Caco-2 (cell line): ENCODE data around the gene BAHD1. TPM values are rescaled to one million over a fixed set of nuclear protein-coding genes. Genes with fewer than 3 reads are reported as not detected.
"Not testable (repeated sequence)": the region's sequence is repeated elsewhere in the genome, so short reads cannot be mapped to it uniquely, and the experiment has no call there.

Experiments used
- BruUV-seq: library from RNA; stranded (reverse); fragments of 400-500 nt; replicated peaks from 2 replicates; lab custom pipeline; 2021; lab: Mats Ljungman, UMichigan
- CTCF ChIA-PET: fragments of 300-600 bp; sonication (Branson Sonifier 250); formaldehyde crosslinking; loops from one replicate; lab custom pipeline; 2022; ENCODE audit warnings: antibody characterized with exemption; lab: Charles Lee
- POLR2A ChIA-PET: fragments of 300-600 bp; sonication (Branson Sonifier 250); formaldehyde crosslinking; loops from one replicate; lab custom pipeline; 2022; ENCODE audit warnings: antibody characterized with exemption; lab: Charles Lee
- DNase-seq, 2 experiments: peaks; one replicate each; pipeline versions ENCODE4 v3.0.0 to v3.0.0-alpha.2; 2020 to 2022
- H3K27me3 ChIP-seq: replicated peaks from 2 replicates; pipeline ENCODE4 v1.6.0; 2011; ENCODE audit warnings: low read length; ENCODE audit not compliant: control insufficient read depth, insufficient read depth
- H3K36me3 ChIP-seq: 2 replicates; pipeline ENCODE4 v1.5.1; 2011; ENCODE audit warnings: low read length; ENCODE audit not compliant: control insufficient read depth, insufficient read depth
- H3K4me1 ChIP-seq: fragments of 250-450 bp; sonication (Bioruptor Pico); 2 replicates; pipeline ENCODE4 v1.5.1; 2020; ENCODE audit warnings: mild to moderate bottlenecking
- H3K4me3 ChIP-seq: 2 replicates; pipeline ENCODE4 v1.5.1; 2011; ENCODE audit warnings: low read depth, mild to moderate bottlenecking, control low read depth, low read length
- H3K9me3 ChIP-seq: fragments of 250-450 bp; sonication (Bioruptor Pico); 2 replicates; pipeline ENCODE4 v1.5.1; 2020; ENCODE audit warnings: mild to moderate bottlenecking, moderate library complexity
- H3K27ac Mint-ChIP-seq: one replicate; pipeline ENCODE4 v1.8.0; 2022; ENCODE audit warnings: mixed read lengths; ENCODE audit not compliant: unreplicated experiment
- H3K27me3 Mint-ChIP-seq: one replicate; pipeline ENCODE4 v1.8.0; 2022; ENCODE audit warnings: mixed read lengths; ENCODE audit not compliant: insufficient read depth, unreplicated experiment
- H3K36me3 Mint-ChIP-seq: one replicate; pipeline ENCODE4 v1.8.0; 2022; ENCODE audit warnings: mild to moderate bottlenecking, mixed read lengths; ENCODE audit not compliant: insufficient read depth, unreplicated experiment
- H3K4me1 Mint-ChIP-seq: one replicate; pipeline ENCODE4 v1.8.0; 2022; ENCODE audit warnings: low read depth, mixed read lengths; ENCODE audit not compliant: unreplicated experiment
- H3K4me3 Mint-ChIP-seq: one replicate; pipeline ENCODE4 v1.8.0; 2022; ENCODE audit warnings: mild to moderate bottlenecking, moderate library complexity, mixed read lengths; ENCODE audit not compliant: unreplicated experiment
- H3K9me3 Mint-ChIP-seq: one replicate; pipeline ENCODE4 v1.8.0; 2022; ENCODE audit warnings: mixed read lengths; ENCODE audit not compliant: unreplicated experiment
- intact Hi-C: fragments of 100-400 bp; cut with micrococcal nuclease; formaldehyde crosslinking; loops from one replicate; pipeline ENCODE4 v1.10.0; 2022; ENCODE audit not compliant: unreplicated experiment
- total RNA-seq: library from RNA; stranded (reverse); gene quantifications from 2 replicates; pipeline ENCODE4 v1.2.3, GENCODE V29; 2022
- TF ChIP-seq, protein P1 (sequence below), 2 experiments: fragments of 200-600 bp in 1 of 2; IDR thresholded peaks; 1 replicate in 1 of 2; 2 replicates in 1 of 2; pipeline versions ENCODE4 v1.5.1 to v1.8.0; 2011 to 2022; ENCODE audit warnings: antibody characterized with exemption in 1 of 2, control low read depth in 1 of 2, inconsistent platforms in 1 of 2, low read depth in 1 of 2, low read length in 1 of 2, mild to moderate bottlenecking in 1 of 2, moderate library complexity in 1 of 2; ENCODE audit not compliant: insufficient read depth in 1 of 2, severe bottlenecking in 1 of 2, unreplicated experiment in 1 of 2

BAHD1 gene
- total RNA-seq, 1 experiment from 2014 or later, result 28.1 TPM

- peaks cover 28% of the 10 kb centered on the region for H3K4me1 ChIP-seq
- no peaks in the 10 kb centered on the region for H3K36me3 ChIP-seq
- no peaks in the 10 kb centered on the region for H3K27me3 ChIP-seq
- no TSS peak for BruUV-seq
- no peak overlapping the region for H3K4me3 ChIP-seq
- no peaks in the 10 kb centered on the region for H3K9me3 ChIP-seq
- TF ChIP-seq, protein P1, sequence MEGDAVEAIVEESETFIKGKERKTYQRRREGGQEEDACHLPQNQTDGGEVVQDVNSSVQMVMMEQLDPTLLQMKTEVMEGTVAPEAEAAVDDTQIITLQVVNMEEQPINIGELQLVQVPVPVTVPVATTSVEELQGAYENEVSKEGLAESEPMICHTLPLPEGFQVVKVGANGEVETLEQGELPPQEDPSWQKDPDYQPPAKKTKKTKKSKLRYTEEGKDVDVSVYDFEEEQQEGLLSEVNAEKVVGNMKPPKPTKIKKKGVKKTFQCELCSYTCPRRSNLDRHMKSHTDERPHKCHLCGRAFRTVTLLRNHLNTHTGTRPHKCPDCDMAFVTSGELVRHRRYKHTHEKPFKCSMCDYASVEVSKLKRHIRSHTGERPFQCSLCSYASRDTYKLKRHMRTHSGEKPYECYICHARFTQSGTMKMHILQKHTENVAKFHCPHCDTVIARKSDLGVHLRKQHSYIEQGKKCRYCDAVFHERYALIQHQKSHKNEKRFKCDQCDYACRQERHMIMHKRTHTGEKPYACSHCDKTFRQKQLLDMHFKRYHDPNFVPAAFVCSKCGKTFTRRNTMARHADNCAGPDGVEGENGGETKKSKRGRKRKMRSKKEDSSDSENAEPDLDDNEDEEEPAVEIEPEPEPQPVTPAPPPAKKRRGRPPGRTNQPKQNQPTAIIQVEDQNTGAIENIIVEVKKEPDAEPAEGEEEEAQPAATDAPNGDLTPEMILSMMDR (IDR thresholded peaks at IDR 0.05; ENCODE audit: insufficient read depth in 1 of 2, low read depth in 1 of 2, low read length in 1 of 2, severe bottlenecking in 1 of 2, unreplicated experiment in 1 of 2), result no peak
- H3K9me3 Mint-ChIP-seq, result no peaks in the 10 kb centered on the region
- DNase-seq, result no peak
- no peaks in the 10 kb centered on the region for H3K27me3 Mint-ChIP-seq
- intact Hi-C loops, result no loop called here
- H3K27ac Mint-ChIP-seq, result no peak overlapping the region
- ChIA-PET CTCF (interaction anchor here (1.1 kb wide), 1 partner anchor 8 kb away, joined by 3 read pairs; no protein-coding TSS in a partner anchor), POLR2A (no interaction called here)
- no peak overlapping the region for H3K4me3 Mint-ChIP-seq
- no peaks in the 10 kb centered on the region for H3K36me3 Mint-ChIP-seq
- peaks cover 20% of the 10 kb centered on the region for H3K4me1 Mint-ChIP-seq
Measured at GRCh38 chr15:40450047-40450446, 9.3 kb downstream of the BAHD1 start.

GRCh38 chr15:40451527-40452158, 10.9 kb downstream of the BAHD1 start:
- H3K27me3 Mint-ChIP-seq, result no peaks in the 10 kb centered on the region
- no peaks in the 10 kb centered on the region for H3K27me3 ChIP-seq
- no peak overlapping the region for H3K4me3 Mint-ChIP-seq
- intact Hi-C loops, result no loop called here
- no peaks in the 10 kb centered on the region for H3K9me3 Mint-ChIP-seq
- no peaks in the 10 kb centered on the region for H3K36me3 Mint-ChIP-seq
- ChIA-PET POLR2A (interaction anchor here (0.9 kb wide), 1 partner anchor 11 kb away, joined by 4 read pairs; the partner anchor contains the start of gene BAHD1), CTCF (no interaction called here)
- H3K36me3 ChIP-seq, result no peaks in the 10 kb centered on the region
- H3K4me3 ChIP-seq, result no peak overlapping the region
- TF ChIP-seq, protein P1 (IDR thresholded peaks at IDR 0.05; ENCODE audit: insufficient read depth in 1 of 2, low read depth in 1 of 2, low read length in 1 of 2, severe bottlenecking in 1 of 2, unreplicated experiment in 1 of 2), result no peak
- no TSS peak for BruUV-seq
- peaks cover 30% of the 10 kb centered on the region for H3K4me1 Mint-ChIP-seq
- H3K27ac Mint-ChIP-seq, result peak overlapping the region; percentile 9
- no peak for DNase-seq
- no peaks in the 10 kb centered on the region for H3K9me3 ChIP-seq
- H3K4me1 ChIP-seq, result peaks cover 43% of the 10 kb centered on the region

GRCh38 chr15:40452296-40453090, 11.7 kb downstream of the BAHD1 start:
- no peak for DNase-seq
- Histone ChIP-seq H3K4me3 (no peak overlapping the region), H3K36me3 (no peaks in the 10 kb centered on the region), H3K4me1 (peaks cover 47% of the 10 kb centered on the region), H3K27me3 (no peaks in the 10 kb centered on the region), H3K9me3 (no peaks in the 10 kb centered on the region)
- ChIA-PET POLR2A (interaction anchor here (0.6 kb wide), 1 partner anchor 137 kb away, joined by 3 read pairs; no protein-coding TSS in a partner anchor), CTCF (interaction anchor here (0.6 kb wide), 1 partner anchor 137 kb away, joined by 4 read pairs; no protein-coding TSS in a partner anchor)
- Mint-ChIP-seq H3K9me3 (no peaks in the 10 kb centered on the region), H3K4me1 (peaks cover 30% of the 10 kb centered on the region), H3K27me3 (no peaks in the 10 kb centered on the region), H3K36me3 (no peaks in the 10 kb centered on the region), H3K27ac (peak overlapping the region; percentile 94), H3K4me3 (no peak overlapping the region)
- intact Hi-C loops, result no loop called here
- BruUV-seq, result no TSS peak
- TF ChIP-seq, protein P1 (IDR thresholded peaks at IDR 0.05; ENCODE audit: insufficient read depth in 1 of 2, low read depth in 1 of 2, low read length in 1 of 2, severe bottlenecking in 1 of 2, unreplicated experiment in 1 of 2), result no peak

DNA sequence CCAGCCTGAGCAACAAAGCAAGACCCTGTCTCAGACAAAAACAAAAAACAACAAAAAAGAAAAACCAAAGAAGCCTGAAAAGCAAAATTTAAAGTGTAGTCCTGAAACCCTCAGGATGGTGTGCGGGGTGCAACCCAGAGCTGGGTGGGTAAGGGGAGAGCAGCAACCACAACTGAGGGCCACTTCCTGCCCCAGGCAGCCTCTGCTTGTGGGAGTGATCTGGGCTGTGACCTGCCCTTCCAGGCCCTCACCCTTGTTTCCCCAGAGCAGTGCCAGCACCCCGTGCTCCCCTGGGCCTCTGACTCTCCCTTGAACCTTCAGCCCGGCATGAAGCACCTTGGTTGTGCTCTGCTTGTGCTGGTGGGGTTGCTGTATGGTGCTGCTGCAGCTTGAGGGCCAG, 13.2 kb downstream of the BAHD1 start:
- H3K9me3 Mint-ChIP-seq, H3K9me3 ChIP-seq, H3K36me3 Mint-ChIP-seq, CTCF ChIA-PET, BruUV-seq, H3K4me3 ChIP-seq, DNase-seq, H3K36me3 ChIP-seq, H3K27me3 Mint-ChIP-seq, intact Hi-C loops, H3K27me3 ChIP-seq, H3K4me3 Mint-ChIP-seq: not testable (repeated sequence)
- peaks cover 30% of the 10 kb centered on the region for H3K4me1 Mint-ChIP-seq
- H3K4me1 ChIP-seq, result peaks cover 47% of the 10 kb centered on the region
- H3K27ac Mint-ChIP-seq, result peak overlapping the region; percentile 94
- POLR2A ChIA-PET, result interaction anchor here (0.6 kb wide), 2 partner anchors 9 to 390 kb away, joined by 7 to 9 read pairs; partner anchors contain the start of gene SPINT1
